OCI-LY3 (cell line): ENCODE data around the gene DNAH10.

Source experiments
- CTCF ChIP-seq: fragments of 200-600, 300-600 bp; sonication (generic); IDR thresholded peaks from 2 replicates; pipeline ENCODE4 v1.5.1; 2014; ENCODE audit warnings: antibody characterized with exemption, low read length, low read depth
- EZH2phosphoT487 ChIP-seq: fragments of 200-600 bp; shearing (Covaris generic); IDR thresholded peaks from 2 replicates; pipeline ENCODE4 v1.6.1; 2018; ENCODE audit warnings: antibody characterized with exemption, mixed run types, low read depth

- no peak for TF ChIP-seq CTCF
- no peak for TF ChIP-seq EZH2phosphoT487
Observed at GRCh38 chr12:123747309-123747708, 14.8 kb upstream of the DNAH10 start.
